T-helper 1 cell treated with Interleukin-12 subunit alpha and Interleukin-12 subunit beta and Interleukin-4 antibody, amounts not matched to agents 30 μg/mL and 1 μg/mL, for 36 hours (primary cell): ENCODE results near the gene SLC12A6.

Experiments
- H3K27ac Mint-ChIP-seq: one replicate; pipeline ENCODE4 v1.8.0; 2021; ENCODE audit warnings: mild to moderate bottlenecking, mixed read lengths
- H3K27me3 Mint-ChIP-seq: one replicate; pipeline ENCODE4 v1.8.0; 2021; ENCODE audit warnings: low read depth, mixed read lengths
- H3K36me3 Mint-ChIP-seq: one replicate; pipeline ENCODE4 v1.8.0; 2021; ENCODE audit warnings: low read depth, mixed read lengths
- H3K4me1 Mint-ChIP-seq: one replicate; pipeline ENCODE4 v1.8.0; 2021; ENCODE audit warnings: low read depth, mixed read lengths
- H3K4me3 Mint-ChIP-seq: one replicate; pipeline ENCODE4 v1.8.0; 2021; ENCODE audit warnings: mild to moderate bottlenecking, moderate library complexity, mixed read lengths
- H3K9me3 Mint-ChIP-seq: one replicate; pipeline ENCODE4 v1.8.0; 2021; ENCODE audit warnings: mixed read lengths

Gene SLC12A6

DNA sequence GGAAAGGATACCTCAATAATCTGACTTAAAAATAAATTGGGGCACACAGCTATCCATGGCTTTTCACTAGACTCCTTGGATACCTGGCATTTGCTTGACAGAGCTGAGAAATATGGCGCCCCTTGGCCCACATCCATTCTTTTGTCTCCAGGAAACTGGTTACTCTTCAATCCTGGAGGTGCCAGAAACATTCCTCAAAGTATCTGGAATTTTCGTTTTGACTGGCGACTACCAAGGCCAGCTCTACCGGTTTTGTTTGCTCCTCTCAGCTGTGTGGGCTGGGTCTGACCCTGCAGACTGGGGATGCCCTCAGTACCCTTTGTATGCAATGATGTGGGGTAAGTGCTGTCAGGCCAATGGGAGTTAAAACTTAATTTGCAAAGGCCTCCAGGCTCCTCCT lies 154.6 kb downstream of the SLC12A6 start:
- Mint-ChIP-seq H3K27me3 (no peaks in the 10 kb centered on the region), H3K27ac (no peak overlapping the region), H3K36me3 (peaks cover 11% of the 10 kb centered on the region), H3K4me3 (no peak overlapping the region), H3K4me1 (no peaks in the 10 kb centered on the region), H3K9me3 (no peaks in the 10 kb centered on the region)
